Liver (tissue), 9 donors: Measurements from ENCODE around the gene PEX1. TPM values are rescaled to one million over a fixed set of nuclear protein-coding genes. Genes with fewer than 3 reads are reported as not detected.

Source experiments
- DNase-seq: peaks from one replicate; pipeline ENCODE4 v3.0.0-alpha.2; 2017; ENCODE audit warnings: low spot score
- H3K27ac ChIP-seq, 2 donors: one replicate each; pipeline ENCODE4 v1.7.0; 2013; ENCODE audit warnings: inconsistent platforms in 2 of 2, low read length in 2 of 2, control low read depth in 1 of 2, low read depth in 1 of 2, mild to moderate bottlenecking in 1 of 2
- H3K27me3 ChIP-seq, 4 donors: one replicate each; pipeline versions ENCODE4 v1.6.1 to v1.7.0; 2013; ENCODE audit warnings: low read length in 3 of 4, inconsistent platforms in 1 of 4, mild to moderate bottlenecking in 1 of 4, moderate library complexity in 1 of 4; ENCODE audit not compliant: control insufficient read depth in 4 of 4, insufficient read depth in 4 of 4
- H3K36me3 ChIP-seq, 4 donors: one replicate each; pipeline versions ENCODE4 v1.6.1 to v1.7.0; 2013; ENCODE audit warnings: low read length in 3 of 4, mild to moderate bottlenecking in 3 of 4, low read depth in 1 of 4, moderate library complexity in 1 of 4; ENCODE audit not compliant: control insufficient read depth in 4 of 4, insufficient read depth in 3 of 4
- H3K4me1 ChIP-seq, 4 donors: one replicate each; pipeline versions ENCODE4 v1.6.1 to v1.7.0; 2013; ENCODE audit warnings: low read length in 3 of 4, mild to moderate bottlenecking in 3 of 4, moderate library complexity in 1 of 4; ENCODE audit not compliant: control insufficient read depth in 4 of 4, insufficient read depth in 4 of 4
- H3K4me3 ChIP-seq, 3 donors: one replicate each; pipeline versions ENCODE4 v1.6.1 to v1.7.0; 2013; ENCODE audit warnings: low read length in 3 of 3, control low read depth in 1 of 3, low read depth in 1 of 3, mild to moderate bottlenecking in 1 of 3
- H3K9ac ChIP-seq, 2 donors: one replicate each; pipeline ENCODE4 v1.7.0; 2013; ENCODE audit warnings: low read length in 2 of 2, mild to moderate bottlenecking in 2 of 2, moderate library complexity in 2 of 2, control low read depth in 1 of 2, low read depth in 1 of 2
- H3K9me3 ChIP-seq, 4 donors: one replicate each; pipeline versions ENCODE4 v1.6.1 to v1.7.0; 2013; ENCODE audit warnings: low read length in 3 of 4; ENCODE audit not compliant: control insufficient read depth in 4 of 4
- EGR1 ChIP-seq, 2 donors: IDR thresholded peaks; 2 replicates each; pipeline ENCODE4 v1.6.1; 2016 to 2018; ENCODE audit warnings: antibody characterized with exemption in 2 of 2, low read depth in 2 of 2
- FOXA2 ChIP-seq: IDR thresholded peaks from 2 replicates; pipeline ENCODE4 v1.6.1; 2016; ENCODE audit warnings: antibody characterized with exemption
- GABPA ChIP-seq, 2 donors: IDR thresholded peaks in 1 of 2; conservative IDR thresholded peaks in 1 of 2; 2 replicates each; pipeline ENCODE4 v1.6.1; 2016; ENCODE audit warnings: antibody characterized with exemption in 2 of 2, mild to moderate bottlenecking in 1 of 2, moderate library complexity in 1 of 2
- HNF4A ChIP-seq, 2 donors: conservative IDR thresholded peaks; 2 replicates each; pipeline ENCODE4 v1.6.1; 2016; ENCODE audit warnings: antibody characterized with exemption in 2 of 2, mild to moderate bottlenecking in 2 of 2
- RAD21 ChIP-seq, 2 donors: IDR thresholded peaks; 2 replicates each; pipeline ENCODE4 v1.6.1; 2016; ENCODE audit warnings: antibody characterized with exemption in 2 of 2, mild to moderate bottlenecking in 2 of 2
- RXRA ChIP-seq, 2 donors: IDR thresholded peaks; 2 replicates each; pipeline ENCODE4 v1.6.1; 2017 to 2018; ENCODE audit warnings: antibody characterized with exemption in 2 of 2, mild to moderate bottlenecking in 1 of 2
- SP1 ChIP-seq: IDR thresholded peaks from 2 replicates; pipeline ENCODE4 v1.6.1; 2018; ENCODE audit warnings: antibody characterized with exemption, mild to moderate bottlenecking
- TAF1 ChIP-seq: conservative IDR thresholded peaks from 2 replicates; pipeline ENCODE4 v1.6.1; 2016; ENCODE audit warnings: antibody characterized with exemption, mild to moderate bottlenecking
- WGBS: extraction: QIAGEN DNeasy Blood & Tissue Kit; methylation state at CpG from one replicate; pipeline ENCODE4 v1.1.7; 2013; 5-methylcytosine and 5-hydroxymethylcytosine counted together
- polyA plus RNA-seq, 2 donors: library from polyadenylated mRNA; stranded (reverse) in 1 of 2; unstranded in 1 of 2; fragments of 200-250 nt in 1 of 2; fragments of >200 nt in 1 of 2; fragmentation: Nextera tagmentation in 1 of 2; extraction: Ambion mirVana in 1 of 2; gene quantifications; one replicate each; pipeline versions ENCODE4 v1.2.1 to v1.2.3, GENCODE V29; 2013 to 2015
- total RNA-seq, 2 donors: library from RNA; depleted of rRNA; stranded (reverse); fragments of >200 nt; gene quantifications; one replicate each; pipeline ENCODE4 v1.2.3, GENCODE V29; 2014
- TF ChIP-seq, protein P1 (sequence below): fragments of 150-350 bp; IDR thresholded peaks from 2 replicates; pipeline ENCODE4 v1.5.1; 2017; ENCODE audit warnings: improper control_type of control experiment, low read depth, low read length; ENCODE audit not compliant: missing input control
- TF ChIP-seq, protein P2 (sequence below): IDR thresholded peaks from 2 replicates; pipeline ENCODE4 v1.6.1; 2016; ENCODE audit warnings: antibody characterized with exemption, mild to moderate bottlenecking
- TF ChIP-seq, protein P3 (sequence below): IDR thresholded peaks from 2 replicates; pipeline ENCODE4 v1.6.1; 2016; ENCODE audit warnings: antibody characterized with exemption
- donor health status: healthy.
- donor health status: healthy.
- donor health status: healthy.
- donor health status: healthy.
- donor health status: healthy.

PEX1 gene
- total and polyA plus RNA-seq, 4 donors, result 7.2 to 18.2 (median 9.0) TPM

DNA sequence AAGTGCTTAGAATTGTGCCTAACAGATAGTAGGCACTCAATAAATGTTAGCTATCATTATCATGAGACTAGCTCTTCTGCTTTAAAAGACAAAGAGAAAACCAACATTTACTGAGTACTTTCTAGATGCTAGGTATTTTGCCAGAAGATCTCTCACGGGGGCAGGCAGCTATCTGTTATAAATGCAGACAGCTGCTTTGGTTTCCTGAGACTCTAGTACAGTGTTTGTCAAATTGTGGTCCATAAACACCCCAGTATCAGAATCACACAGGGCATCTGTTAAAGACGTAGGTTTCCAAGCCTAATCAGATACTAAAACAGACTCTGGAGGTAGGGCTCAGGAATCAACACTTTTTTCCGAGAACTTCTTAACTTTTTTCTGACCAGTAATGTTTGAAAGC lies 48.0 kb upstream of the PEX1 start:
- H3K27me3 ChIP-seq, result no peaks in the 10 kb centered on the region
- DNase-seq, result no peak
- no peaks in the 10 kb centered on the region for H3K9me3 ChIP-seq
- 90% methylated on average over 3 of the region's 3 CpGs for WGBS
- H3K36me3 ChIP-seq, result peaks cover 6 to 52% (median 46%) of the 10 kb centered on the region in 4 donors
- TF ChIP-seq, protein P1, sequence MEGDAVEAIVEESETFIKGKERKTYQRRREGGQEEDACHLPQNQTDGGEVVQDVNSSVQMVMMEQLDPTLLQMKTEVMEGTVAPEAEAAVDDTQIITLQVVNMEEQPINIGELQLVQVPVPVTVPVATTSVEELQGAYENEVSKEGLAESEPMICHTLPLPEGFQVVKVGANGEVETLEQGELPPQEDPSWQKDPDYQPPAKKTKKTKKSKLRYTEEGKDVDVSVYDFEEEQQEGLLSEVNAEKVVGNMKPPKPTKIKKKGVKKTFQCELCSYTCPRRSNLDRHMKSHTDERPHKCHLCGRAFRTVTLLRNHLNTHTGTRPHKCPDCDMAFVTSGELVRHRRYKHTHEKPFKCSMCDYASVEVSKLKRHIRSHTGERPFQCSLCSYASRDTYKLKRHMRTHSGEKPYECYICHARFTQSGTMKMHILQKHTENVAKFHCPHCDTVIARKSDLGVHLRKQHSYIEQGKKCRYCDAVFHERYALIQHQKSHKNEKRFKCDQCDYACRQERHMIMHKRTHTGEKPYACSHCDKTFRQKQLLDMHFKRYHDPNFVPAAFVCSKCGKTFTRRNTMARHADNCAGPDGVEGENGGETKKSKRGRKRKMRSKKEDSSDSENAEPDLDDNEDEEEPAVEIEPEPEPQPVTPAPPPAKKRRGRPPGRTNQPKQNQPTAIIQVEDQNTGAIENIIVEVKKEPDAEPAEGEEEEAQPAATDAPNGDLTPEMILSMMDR, result no peak
- TF ChIP-seq HNF4A (conservative IDR thresholded peaks at IDR 0.05), result no peak
- no peak overlapping the region for H3K27ac ChIP-seq
- H3K4me3 ChIP-seq, result no peak overlapping the region
- no peak overlapping the region for H3K9ac ChIP-seq
- H3K4me1 ChIP-seq, result no peaks in the 10 kb centered on the region

DNA sequence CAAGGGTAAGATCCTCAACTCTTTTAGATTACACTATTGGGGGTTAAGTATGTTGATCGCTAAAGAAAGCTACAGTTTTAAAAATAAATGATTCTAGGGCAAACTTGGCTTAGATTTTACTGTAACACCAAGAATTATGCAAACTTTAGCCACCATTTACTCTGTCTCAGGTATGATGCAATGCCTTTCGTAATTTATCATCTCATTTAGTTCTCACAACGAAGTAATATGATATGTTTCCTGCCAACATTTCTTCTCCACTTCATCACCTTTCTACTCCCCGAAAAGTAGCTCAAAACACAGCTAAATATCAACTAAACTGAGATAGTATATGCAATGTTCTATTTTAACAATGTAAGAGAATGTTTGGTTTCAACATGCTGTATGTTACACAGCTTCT lies 40.8 kb upstream of the PEX1 start:
- DNase-seq, result no peak
- TF ChIP-seq HNF4A (conservative IDR thresholded peaks at IDR 0.05), result no peak
- no peak for TF ChIP-seq FOXA2
- TF ChIP-seq RXRA (IDR thresholded peaks at IDR 0.05), result no peak
- Histone ChIP-seq H3K27ac (no peak overlapping the region), H3K27me3 (no peaks in the 10 kb centered on the region), H3K9me3 (no peaks in the 10 kb centered on the region), H3K9ac (no peak overlapping the region), H3K4me3 (no peak overlapping the region), H3K4me1 (no peaks in the 10 kb centered on the region), H3K36me3 (peaks cover 8 to 36% (median 32%) of the 10 kb centered on the region in 4 donors)
- 79% methylated on average over 4 of the region's 4 CpGs for WGBS

DNA sequence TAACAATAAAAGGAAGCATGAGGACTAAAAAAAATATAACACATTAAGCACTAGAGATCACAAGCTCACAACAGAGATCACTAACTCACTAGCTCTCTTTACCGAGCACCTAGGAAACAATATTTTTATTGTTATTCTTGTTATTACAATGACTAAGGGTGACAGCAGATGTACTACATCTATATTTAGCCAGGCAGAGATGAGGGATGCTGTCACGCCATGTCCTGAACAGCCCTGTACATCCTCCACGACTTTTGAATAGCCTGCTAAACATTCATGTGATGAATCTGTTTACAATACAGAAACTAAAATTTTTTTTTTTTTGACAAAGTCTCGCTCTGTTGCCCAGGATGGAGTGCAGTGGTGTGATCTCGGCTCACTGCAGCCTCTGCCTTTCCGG lies 39.1 kb upstream of the PEX1 start:
- DNase-seq, result no peak
- no peaks in the 10 kb centered on the region for H3K4me1 ChIP-seq
- H3K4me3 ChIP-seq, result no peak overlapping the region
- TF ChIP-seq, protein P1, result no peak
- TF ChIP-seq EGR1 (IDR thresholded peaks at IDR 0.05; ENCODE audit: low read depth in 2 of 2) (no peak), FOXA2 (no peak), HNF4A (conservative IDR thresholded peaks at IDR 0.05) (no peak), TAF1 (no peak), GABPA (IDR thresholded peaks at IDR 0.05 in 1 of 2, conservative IDR thresholded peaks at IDR 0.05 in 1 of 2) (no peak), SP1 (no peak), RAD21 (IDR thresholded peaks at IDR 0.05) (no peak)
- TF ChIP-seq, protein P2, sequence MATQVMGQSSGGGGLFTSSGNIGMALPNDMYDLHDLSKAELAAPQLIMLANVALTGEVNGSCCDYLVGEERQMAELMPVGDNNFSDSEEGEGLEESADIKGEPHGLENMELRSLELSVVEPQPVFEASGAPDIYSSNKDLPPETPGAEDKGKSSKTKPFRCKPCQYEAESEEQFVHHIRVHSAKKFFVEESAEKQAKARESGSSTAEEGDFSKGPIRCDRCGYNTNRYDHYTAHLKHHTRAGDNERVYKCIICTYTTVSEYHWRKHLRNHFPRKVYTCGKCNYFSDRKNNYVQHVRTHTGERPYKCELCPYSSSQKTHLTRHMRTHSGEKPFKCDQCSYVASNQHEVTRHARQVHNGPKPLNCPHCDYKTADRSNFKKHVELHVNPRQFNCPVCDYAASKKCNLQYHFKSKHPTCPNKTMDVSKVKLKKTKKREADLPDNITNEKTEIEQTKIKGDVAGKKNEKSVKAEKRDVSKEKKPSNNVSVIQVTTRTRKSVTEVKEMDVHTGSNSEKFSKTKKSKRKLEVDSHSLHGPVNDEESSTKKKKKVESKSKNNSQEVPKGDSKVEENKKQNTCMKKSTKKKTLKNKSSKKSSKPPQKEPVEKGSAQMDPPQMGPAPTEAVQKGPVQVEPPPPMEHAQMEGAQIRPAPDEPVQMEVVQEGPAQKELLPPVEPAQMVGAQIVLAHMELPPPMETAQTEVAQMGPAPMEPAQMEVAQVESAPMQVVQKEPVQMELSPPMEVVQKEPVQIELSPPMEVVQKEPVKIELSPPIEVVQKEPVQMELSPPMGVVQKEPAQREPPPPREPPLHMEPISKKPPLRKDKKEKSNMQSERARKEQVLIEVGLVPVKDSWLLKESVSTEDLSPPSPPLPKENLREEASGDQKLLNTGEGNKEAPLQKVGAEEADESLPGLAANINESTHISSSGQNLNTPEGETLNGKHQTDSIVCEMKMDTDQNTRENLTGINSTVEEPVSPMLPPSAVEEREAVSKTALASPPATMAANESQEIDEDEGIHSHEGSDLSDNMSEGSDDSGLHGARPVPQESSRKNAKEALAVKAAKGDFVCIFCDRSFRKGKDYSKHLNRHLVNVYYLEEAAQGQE, result no peak
- TF ChIP-seq, protein P3, sequence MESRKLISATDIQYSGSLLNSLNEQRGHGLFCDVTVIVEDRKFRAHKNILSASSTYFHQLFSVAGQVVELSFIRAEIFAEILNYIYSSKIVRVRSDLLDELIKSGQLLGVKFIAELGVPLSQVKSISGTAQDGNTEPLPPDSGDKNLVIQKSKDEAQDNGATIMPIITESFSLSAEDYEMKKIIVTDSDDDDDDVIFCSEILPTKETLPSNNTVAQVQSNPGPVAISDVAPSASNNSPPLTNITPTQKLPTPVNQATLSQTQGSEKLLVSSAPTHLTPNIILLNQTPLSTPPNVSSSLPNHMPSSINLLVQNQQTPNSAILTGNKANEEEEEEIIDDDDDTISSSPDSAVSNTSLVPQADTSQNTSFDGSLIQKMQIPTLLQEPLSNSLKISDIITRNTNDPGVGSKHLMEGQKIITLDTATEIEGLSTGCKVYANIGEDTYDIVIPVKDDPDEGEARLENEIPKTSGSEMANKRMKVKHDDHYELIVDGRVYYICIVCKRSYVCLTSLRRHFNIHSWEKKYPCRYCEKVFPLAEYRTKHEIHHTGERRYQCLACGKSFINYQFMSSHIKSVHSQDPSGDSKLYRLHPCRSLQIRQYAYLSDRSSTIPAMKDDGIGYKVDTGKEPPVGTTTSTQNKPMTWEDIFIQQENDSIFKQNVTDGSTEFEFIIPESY, result no peak
- H3K27ac ChIP-seq, result no peak overlapping the region
- no peak overlapping the region for H3K9ac ChIP-seq
- 96% methylated on average over 6 of the region's 6 CpGs for WGBS
- no peaks in the 10 kb centered on the region for H3K9me3 ChIP-seq
- peaks cover 8 to 43% (median 37%) of the 10 kb centered on the region in 4 donors for H3K36me3 ChIP-seq
- H3K27me3 ChIP-seq, result no peaks in the 10 kb centered on the region
